Measurements from ENCODE around the gene CHTF18.

The CHTF18 gene

DNA sequence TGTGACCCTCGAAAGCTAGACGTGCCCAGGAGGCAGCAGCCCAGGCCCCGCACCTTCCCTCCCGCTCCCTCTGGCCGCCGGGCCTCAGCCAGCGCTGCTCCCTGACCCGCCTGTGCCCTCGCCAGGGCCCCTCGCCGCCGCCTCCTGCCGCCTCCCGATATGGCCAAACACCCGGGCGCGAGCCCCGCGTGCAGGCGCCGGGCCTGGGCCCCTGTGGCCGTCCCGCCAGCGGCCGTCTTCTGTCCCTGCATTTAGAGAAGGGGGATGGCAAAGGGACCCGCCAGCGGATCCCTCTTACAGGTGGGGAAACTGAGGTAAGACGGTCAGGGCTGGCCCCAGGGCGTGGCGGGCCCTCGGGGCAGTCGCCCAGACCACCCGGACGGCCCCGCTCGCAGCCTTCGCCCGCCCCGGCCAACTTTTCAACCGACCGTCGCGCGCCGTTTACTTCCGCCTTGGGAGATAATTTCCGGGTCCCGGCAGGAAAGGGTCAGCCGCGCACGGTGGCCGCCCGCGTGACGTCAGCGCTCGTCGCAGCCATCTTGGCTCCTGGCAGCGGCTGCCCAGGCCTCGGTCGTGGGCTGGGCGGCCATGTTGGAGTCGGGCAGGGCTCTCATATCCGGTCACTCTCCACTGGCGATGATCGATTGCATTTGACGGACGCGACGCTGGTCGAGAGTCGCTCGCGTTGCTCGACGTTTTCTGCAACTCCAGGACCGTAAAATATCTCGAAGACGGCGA, 19.1 kb downstream of the CHTF18 start (continued):
- TF ChIP-seq ZNF404 (tag by site-specific recombination; IDR thresholded peaks at IDR 0.05): no peak
- TF ChIP-seq ZNF660 (tag by site-specific recombination; IDR thresholded peaks at IDR 0.05): peak; percentile 63
- no peak; the same call in 1 of the 2 replicates for TF ChIP-seq ZNF394 (tag by site-specific recombination; IDR thresholded peaks at IDR 0.05; ENCODE audit: borderline replicate concordance)
- 0 out of 2 replicates have a peak, but pooled peaks have one; percentile 94 for TF ChIP-seq HOXC10 (CRISPR knock-in tag; IDR thresholded peaks at IDR 0.05)
- TF ChIP-seq ZNF561 (tag by site-specific recombination; IDR thresholded peaks at IDR 0.05; ENCODE audit: borderline replicate concordance): peak; percentile 60; the same call in 1 of the 2 replicates
- TF ChIP-seq, protein P1, sequence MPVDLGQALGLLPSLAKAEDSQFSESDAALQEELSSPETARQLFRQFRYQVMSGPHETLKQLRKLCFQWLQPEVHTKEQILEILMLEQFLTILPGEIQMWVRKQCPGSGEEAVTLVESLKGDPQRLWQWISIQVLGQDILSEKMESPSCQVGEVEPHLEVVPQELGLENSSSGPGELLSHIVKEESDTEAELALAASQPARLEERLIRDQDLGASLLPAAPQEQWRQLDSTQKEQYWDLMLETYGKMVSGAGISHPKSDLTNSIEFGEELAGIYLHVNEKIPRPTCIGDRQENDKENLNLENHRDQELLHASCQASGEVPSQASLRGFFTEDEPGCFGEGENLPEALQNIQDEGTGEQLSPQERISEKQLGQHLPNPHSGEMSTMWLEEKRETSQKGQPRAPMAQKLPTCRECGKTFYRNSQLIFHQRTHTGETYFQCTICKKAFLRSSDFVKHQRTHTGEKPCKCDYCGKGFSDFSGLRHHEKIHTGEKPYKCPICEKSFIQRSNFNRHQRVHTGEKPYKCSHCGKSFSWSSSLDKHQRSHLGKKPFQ (tag by site-specific recombination; IDR thresholded peaks at IDR 0.05): no peak
- TF ChIP-seq, protein P2, sequence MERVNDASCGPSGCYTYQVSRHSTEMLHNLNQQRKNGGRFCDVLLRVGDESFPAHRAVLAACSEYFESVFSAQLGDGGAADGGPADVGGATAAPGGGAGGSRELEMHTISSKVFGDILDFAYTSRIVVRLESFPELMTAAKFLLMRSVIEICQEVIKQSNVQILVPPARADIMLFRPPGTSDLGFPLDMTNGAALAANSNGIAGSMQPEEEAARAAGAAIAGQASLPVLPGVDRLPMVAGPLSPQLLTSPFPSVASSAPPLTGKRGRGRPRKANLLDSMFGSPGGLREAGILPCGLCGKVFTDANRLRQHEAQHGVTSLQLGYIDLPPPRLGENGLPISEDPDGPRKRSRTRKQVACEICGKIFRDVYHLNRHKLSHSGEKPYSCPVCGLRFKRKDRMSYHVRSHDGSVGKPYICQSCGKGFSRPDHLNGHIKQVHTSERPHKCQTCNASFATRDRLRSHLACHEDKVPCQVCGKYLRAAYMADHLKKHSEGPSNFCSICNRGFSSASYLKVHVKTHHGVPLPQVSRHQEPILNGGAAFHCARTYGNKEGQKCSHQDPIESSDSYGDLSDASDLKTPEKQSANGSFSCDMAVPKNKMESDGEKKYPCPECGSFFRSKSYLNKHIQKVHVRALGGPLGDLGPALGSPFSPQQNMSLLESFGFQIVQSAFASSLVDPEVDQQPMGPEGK (tag by site-specific recombination; IDR thresholded peaks at IDR 0.05): no peak
- TF ChIP-seq ZNF626 (tag by site-specific recombination; IDR thresholded peaks at IDR 0.05): no peak
- TF ChIP-seq, protein P3, sequence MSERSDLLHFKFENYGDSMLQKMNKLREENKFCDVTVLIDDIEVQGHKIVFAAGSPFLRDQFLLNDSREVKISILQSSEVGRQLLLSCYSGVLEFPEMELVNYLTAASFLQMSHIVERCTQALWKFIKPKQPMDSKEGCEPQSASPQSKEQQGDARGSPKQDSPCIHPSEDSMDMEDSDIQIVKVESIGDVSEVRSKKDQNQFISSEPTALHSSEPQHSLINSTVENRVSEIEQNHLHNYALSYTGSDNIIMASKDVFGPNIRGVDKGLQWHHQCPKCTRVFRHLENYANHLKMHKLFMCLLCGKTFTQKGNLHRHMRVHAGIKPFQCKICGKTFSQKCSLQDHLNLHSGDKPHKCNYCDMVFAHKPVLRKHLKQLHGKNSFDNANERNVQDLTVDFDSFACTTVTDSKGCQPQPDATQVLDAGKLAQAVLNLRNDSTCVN (tag by site-specific recombination; optimal IDR thresholded peaks at IDR 0.05): peak; percentile 92
- TF ChIP-seq ZIC2 (tag by site-specific recombination; IDR thresholded peaks at IDR 0.05): 0 out of 2 replicates have a peak, but pooled peaks have one; percentile 13
- no peak for TF ChIP-seq ZSCAN23 (tag by site-specific recombination; IDR thresholded peaks at IDR 0.05)
- TF ChIP-seq GLI4 (tag by site-specific recombination; IDR thresholded peaks at IDR 0.05): no peak
- no peak for TF ChIP-seq ZNF157 (tag by site-specific recombination; IDR thresholded peaks at IDR 0.05)
- TF ChIP-seq ZNF621 (tag by site-specific recombination; IDR thresholded peaks at IDR 0.05): no peak
- TF ChIP-seq ZFHX2 (tag by site-specific recombination; conservative IDR thresholded peaks at IDR 0.05): peak; percentile 29
- TF ChIP-seq ZNF843 (tag by site-specific recombination; IDR thresholded peaks at IDR 0.05): peak; percentile 46; the same call in 1 of the 2 replicates
- TF ChIP-seq ZNF302 (tag by site-specific recombination; IDR thresholded peaks at IDR 0.05; ENCODE audit: low read depth): no peak
- peak; percentile 86 for TF ChIP-seq SP2 (tag by site-specific recombination; IDR thresholded peaks at IDR 0.05)
- TF ChIP-seq TSHZ1 (tag by site-specific recombination; IDR thresholded peaks at IDR 0.05; ENCODE audit: borderline replicate concordance): peak; percentile 69
- peak; percentile 49 for TF ChIP-seq GLIS1 (tag by site-specific recombination; IDR thresholded peaks at IDR 0.05)
- TF ChIP-seq ZEB2 (tag by site-specific recombination; IDR thresholded peaks at IDR 0.05): peak; percentile 98
- TF ChIP-seq TCF7L2 (IDR thresholded peaks at IDR 0.05; ENCODE audit: borderline replicate concordance, low read depth, low read length): no peak
- 0 out of 2 replicates have a peak, but pooled peaks have one; percentile 50 for TF ChIP-seq ZNF2 (tag by site-specific recombination; IDR thresholded peaks at IDR 0.05)
- TF ChIP-seq, protein P4, sequence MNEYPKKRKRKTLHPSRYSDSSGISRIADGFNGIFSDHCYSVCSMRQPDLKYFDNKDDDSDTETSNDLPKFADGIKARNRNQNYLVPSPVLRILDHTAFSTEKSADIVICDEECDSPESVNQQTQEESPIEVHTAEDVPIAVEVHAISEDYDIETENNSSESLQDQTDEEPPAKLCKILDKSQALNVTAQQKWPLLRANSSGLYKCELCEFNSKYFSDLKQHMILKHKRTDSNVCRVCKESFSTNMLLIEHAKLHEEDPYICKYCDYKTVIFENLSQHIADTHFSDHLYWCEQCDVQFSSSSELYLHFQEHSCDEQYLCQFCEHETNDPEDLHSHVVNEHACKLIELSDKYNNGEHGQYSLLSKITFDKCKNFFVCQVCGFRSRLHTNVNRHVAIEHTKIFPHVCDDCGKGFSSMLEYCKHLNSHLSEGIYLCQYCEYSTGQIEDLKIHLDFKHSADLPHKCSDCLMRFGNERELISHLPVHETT (tag by site-specific recombination; IDR thresholded peaks at IDR 0.05): peak; percentile 79; the same call in 1 of the 2 replicates
- peak; percentile 86 for TF ChIP-seq YY2 (tag by site-specific recombination; IDR thresholded peaks at IDR 0.05)
- TF ChIP-seq SCRT2 (tag by site-specific recombination; IDR thresholded peaks at IDR 0.05): 0 out of 2 replicates have a peak, but pooled peaks have one; percentile 22
- peak; percentile 82 for TF ChIP-seq ZSCAN30 (tag by site-specific recombination; IDR thresholded peaks at IDR 0.05)
- TF ChIP-seq ZNF335 (tag by site-specific recombination; conservative IDR thresholded peaks at IDR 0.05): peak; percentile 86
- TF ChIP-seq, protein P5, sequence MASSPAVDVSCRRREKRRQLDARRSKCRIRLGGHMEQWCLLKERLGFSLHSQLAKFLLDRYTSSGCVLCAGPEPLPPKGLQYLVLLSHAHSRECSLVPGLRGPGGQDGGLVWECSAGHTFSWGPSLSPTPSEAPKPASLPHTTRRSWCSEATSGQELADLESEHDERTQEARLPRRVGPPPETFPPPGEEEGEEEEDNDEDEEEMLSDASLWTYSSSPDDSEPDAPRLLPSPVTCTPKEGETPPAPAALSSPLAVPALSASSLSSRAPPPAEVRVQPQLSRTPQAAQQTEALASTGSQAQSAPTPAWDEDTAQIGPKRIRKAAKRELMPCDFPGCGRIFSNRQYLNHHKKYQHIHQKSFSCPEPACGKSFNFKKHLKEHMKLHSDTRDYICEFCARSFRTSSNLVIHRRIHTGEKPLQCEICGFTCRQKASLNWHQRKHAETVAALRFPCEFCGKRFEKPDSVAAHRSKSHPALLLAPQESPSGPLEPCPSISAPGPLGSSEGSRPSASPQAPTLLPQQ (tag by site-specific recombination; IDR thresholded peaks at IDR 0.05): peak; percentile 48; the same call in 1 of the 2 replicates
